ENCODE data around the gene ARFGAP2.

Gene ARFGAP2

DNA sequence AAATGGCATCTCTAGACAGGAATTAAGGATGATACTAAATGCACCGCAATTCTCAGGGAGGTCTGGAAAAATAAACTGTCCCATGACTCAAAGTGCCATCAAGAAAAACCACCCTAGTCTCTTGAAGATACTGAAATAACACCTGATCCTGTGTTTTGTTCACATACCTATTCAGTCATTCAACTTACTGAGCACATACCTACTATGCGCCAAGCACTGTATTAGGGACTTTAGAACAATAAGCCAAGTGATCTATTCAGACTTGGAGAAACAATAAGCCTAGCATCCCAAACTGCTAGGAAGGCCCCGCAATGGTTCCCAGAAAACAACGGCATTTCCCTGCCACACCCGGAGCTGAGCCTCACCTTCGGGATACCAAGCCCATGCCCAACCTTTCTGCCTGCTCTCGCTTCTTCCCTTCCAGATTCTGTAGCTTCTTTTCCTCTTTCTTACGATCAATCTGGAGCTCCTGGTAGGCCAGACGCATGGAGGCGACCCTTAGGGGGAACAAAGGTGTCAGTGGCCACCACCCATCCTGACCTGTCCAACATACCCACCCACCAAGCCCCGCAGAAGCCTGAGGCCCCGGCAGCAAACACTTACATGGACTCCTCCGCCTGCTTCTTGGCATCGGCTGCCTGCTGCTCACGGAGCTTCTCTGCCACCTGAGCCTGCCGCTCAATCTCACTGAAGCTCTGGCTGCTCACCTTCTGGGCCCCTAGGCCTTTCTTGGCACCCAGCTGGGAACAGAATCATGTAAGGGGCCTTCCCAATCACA is 5.4 kb downstream of the ARFGAP2 start:
- DNase-seq (ENCODE audit: low spot score) = no peak

DNA sequence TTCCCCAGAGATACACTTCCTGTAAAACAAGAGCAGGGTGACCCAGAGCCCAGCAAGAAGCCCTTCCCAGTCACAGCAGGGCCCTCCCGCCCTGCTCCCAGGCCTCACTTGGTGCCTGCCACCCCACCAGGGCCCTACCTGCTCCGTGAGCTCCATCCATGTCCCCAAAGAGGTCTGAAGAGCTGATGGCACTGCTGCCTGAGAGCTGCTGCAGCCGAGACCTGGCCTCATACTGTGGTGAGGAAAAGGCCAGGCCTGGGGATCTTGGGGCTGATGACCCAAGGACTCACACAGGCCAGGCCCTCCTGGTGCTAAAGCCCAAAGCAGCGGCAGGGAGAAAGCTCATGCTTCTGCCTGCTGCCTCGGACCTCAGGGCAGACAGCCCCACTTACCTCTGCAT is 10.3 kb downstream of the ARFGAP2 start:
- DNase-seq (ENCODE audit: low spot score) = no peak

DNA sequence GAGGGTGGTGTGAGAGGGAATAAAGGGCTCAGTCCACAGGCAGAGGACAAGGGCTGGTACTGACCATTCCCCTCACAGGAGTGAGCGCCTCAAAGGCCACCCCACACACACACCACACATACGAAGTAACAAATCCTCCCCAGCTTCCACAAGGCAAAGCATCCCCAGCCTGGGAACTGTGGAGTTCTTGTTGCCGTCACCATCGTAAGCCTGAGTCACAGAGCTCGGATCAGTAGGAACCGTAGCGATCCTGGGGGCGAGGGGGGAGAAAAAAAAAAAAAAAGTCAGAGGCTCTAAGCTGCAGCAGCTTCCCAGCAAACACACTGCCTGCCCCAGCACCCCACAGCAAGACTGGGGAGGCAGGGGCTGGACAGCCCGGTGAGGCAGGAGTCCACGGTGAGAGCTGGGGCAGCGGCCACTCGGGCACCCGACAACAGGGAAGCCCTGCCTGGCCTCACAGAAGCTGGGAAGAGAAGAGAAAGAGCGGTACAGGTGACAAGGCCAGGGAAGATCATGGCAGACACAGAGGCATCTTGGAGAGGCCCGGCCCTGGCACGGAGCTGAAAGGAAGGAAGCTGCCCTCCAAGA is 11.3 kb downstream of the ARFGAP2 start:
- no peak for DNase-seq (ENCODE audit: low spot score)

DNA sequence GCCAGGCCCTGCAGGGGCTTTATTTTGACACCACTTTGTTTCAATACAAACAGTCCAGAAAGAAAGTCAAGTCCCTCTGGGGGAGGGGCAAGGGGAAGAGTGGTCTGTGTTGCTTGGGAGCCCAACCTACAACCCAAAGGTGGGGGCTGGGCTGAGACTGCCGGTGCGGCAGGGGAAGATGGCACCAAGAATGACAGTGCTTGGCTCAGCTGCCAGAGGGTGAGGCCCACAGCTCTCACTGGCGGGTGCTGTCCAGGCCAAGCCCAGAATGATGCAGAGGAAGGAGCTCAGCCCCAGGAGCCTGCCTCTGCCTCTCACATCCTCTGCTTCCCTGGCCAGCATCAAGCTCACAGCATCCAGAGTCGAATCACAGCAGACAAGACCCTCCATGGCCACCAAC is 12.4 kb downstream of the ARFGAP2 start:
- DNase-seq (ENCODE audit: low spot score) = no peak

DNA sequence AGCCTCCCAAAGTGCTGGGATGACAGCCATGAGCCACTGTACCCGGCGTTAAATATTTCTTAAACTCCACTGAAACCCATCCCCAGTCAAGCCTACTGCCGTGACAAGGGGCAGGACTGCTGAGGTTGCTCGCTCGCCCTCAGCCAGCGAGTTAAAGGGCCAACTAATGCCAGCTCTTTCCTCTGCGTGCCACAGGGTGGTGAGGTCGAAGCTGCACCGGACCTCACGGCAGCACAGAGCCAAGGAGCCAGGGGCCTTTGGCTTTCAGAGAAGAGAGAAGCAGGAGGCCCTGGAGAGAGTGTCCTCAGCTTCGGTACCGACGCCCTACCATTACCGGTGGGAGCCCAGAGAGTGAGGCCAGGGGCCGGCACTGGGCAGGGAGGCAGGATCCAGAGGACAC is 12.8 kb downstream of the ARFGAP2 start:
- DNase-seq (ENCODE audit: low spot score) = no peak

DNA sequence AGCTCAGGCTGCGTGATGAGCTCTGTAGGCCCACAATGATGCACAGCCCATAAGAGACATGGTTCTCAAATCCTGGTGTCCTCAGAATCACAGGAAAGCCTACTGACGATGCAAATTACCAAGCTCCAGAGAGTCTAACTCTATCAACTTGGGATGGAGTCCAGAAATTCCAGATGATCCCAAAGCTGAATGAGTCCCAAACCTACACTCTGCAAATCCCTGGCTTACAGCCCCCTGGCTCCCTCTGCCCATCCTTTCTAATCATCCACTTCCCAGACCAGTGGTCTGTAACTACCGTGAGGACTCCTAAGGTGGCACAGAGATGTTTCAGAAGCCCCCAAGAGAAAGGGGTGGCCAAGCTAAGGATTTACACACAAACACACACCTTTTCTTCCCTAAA is 13.5 kb downstream of the ARFGAP2 start:
- no peak for DNase-seq (ENCODE audit: low spot score)

DNA sequence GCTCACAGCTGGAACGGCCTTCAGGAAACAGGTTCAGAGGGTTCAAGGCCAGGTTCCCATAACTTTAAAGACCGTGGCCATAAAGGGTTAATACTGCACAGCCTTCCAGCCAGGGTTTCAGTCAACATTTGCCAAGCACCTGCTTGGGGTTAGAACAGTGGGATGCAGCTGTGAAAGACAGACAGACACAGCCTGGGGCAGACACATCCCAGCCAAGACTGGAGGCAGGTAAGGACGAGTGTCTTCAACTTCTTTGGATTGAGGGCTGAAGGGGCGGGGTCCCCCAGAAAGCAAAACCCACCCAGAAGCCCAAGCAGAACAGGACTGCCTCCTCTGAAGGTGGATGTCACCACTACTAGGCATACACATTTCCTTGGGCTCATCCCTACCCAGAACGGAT is 14.3 kb downstream of the ARFGAP2 start:
- DNase-seq (ENCODE audit: low spot score) = no peak

DNA sequence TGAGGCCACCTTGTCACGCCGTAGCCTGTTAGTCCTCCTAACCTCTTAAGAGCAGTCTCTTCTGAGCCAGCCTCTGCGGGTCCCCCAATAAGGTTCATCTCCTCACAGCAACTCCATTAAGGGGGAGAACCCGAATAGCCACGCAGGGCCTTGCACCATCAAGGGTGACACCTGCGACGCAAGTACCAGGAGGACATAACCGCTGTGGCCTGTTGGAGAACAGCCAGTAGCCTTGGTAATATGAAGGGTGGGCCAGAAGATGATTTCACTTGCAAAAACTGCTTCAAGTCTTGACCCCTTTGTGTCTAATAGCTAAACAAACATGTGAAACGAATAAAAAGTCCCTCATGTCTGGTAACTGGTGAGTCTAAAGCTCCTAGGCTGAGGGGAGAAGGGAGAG is 14.8 kb downstream of the ARFGAP2 start:
- DNase-seq (ENCODE audit: low spot score) = no peak

DNA sequence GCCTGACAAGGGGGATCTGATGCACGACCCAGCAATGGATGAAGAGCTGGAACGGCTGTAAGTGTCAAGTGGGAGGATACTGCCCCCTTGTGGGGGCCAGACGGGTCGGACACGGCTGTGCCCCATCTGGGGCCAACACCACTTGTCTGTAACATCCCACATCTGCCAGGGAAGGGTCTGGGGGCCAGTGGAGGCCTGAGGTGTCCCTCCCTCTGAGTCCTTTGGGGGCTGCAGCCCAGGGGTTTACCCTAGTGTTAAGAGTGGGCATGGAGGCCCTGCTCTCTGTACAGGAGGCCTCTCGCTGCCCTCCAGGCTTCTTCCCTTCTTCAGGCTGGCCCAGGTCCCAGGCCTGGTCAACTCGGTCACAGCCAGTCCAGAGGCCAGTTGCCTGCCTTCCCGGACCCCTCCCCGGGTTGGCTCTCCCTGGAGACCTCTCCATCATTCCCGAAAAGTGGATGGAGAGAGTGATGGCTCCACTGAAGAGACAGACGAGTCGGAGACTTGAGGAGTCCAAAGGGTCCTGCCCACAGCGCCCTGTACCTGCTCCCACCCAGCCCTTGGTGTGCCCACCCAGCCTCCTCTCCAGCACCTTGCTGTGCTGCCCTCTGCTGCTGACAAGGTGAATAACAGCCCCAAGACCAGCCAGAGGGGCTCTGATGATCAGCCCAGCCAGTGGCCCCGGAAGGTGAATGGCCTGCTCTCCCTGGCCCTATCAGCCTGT is 15.4 kb downstream of the ARFGAP2 start:
- DNase-seq (ENCODE audit: low spot score) = peak; percentile 46

DNA sequence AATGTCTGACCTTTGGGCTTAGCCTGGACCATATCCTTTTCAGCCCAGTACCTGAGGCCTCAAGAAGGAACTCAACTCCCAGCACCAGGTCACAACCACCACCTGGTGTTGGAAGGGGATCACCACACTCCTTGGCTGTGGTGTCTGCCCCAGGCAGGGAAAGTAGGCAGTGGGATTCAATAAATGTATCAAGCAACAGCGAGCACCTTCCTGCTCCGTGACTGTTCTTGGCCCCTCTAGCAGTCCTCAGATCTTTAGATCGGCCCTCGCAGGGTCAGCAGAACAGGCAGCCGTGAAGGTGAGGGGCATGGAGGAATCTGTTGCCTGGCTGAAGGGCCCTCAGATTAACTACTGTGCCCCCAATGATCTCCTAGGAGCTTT is 15.9 kb downstream of the ARFGAP2 start:
- no peak for DNase-seq (ENCODE audit: low spot score)

DNA sequence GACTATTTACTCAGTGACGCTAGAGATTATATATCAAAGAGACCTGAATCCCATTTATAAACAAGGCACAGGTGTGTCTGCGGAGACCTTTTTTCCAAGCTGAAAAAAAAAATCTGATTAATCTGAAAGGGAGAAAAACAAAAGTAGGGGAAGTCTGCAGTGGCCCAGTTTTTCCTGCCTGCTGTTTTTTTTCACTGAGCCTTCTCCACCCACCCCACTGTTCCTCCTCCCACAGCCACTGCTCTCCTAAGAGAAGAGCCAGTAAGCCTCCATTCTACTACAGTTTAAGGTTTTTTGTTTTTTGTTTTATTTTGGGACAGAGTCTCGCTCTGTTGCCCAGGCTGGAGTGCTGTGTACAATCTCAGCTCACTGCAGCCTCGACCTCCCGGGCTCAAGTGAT is 18.4 kb downstream of the ARFGAP2 start:
- no peak for DNase-seq (ENCODE audit: low spot score)

DNA sequence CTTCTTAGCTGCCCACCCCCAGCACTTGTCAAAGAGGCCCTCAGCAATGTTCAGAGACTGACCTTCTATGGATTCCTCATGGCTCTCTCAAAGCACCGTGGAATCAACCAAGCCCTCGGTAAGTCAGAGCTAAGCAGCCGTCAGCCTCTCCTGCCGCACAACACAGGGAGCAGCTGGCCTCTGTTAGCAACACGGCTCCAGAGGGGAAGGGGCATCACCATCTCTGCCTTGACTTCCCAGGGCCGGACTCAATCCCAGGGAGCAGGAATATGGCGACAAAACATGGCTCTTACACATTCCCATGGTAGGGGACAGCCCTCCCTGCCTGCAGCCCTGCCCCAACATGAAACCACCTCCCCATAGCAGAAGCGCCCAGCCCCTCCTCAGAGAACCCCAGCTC is 18.9 kb downstream of the ARFGAP2 start:
- DNase-seq (ENCODE audit: low spot score) = no peak

DNA sequence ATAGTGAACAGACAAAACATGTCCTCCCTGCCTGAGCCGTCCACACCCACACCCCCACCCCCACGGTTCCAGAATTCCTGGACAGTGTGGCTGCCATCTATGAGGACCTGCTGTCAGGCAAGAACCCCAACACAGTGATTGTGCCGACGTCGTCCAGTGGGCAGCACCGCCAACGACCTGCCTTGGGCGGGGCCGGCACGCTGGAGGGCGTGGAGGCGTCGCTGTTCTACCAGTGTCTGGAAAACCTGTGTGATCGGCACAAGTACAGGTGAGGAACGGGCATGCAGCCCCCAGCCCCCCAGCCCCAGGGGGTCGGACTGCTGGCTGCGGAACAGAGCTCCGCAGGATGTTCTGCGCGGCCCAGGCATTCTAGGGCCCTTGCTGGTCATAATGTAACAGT is 19.7 kb downstream of the ARFGAP2 start:
- DNase-seq (ENCODE audit: low spot score) = no peak

DNA sequence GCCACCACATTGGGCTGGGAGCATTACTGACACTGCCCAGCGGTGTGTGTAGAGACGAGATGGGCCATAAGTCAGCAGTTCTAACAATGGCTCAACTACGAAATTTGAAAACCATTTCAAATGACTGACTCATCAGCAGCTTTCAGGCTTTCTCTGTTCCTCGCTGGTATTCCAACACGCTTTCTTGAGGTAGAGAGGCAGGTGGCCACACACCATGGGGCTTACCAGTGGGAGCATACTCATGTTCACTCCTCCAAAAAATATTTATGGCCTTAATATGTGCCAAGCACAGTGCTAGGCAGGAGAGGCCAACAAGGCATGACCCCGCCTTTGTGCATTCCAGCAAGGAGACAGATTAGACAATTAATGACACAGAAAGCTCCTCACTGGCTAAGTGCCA is 20.3 kb downstream of the ARFGAP2 start:
- DNase-seq (ENCODE audit: low spot score) = no peak

DNA sequence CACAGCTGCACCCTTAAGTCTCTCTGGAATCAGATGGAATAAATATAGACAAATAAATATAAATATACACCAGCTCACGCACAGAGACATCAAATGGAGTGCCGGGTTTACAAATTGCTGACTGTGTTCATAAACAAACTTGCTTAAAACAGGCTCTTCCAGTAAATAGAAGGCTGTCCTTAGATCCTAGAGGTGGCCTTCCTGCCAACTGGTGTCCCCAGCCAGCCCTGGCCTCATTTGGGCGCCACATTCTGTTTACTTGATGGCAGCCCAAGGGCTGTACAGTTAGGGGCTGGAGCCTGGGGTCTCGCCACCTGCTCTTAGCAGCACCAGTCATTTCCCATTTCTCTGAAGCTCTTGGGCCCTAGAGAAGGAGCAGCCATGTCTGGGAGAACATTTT is 20.8 kb downstream of the ARFGAP2 start:
- DNase-seq (ENCODE audit: low spot score) = no peak

DNA sequence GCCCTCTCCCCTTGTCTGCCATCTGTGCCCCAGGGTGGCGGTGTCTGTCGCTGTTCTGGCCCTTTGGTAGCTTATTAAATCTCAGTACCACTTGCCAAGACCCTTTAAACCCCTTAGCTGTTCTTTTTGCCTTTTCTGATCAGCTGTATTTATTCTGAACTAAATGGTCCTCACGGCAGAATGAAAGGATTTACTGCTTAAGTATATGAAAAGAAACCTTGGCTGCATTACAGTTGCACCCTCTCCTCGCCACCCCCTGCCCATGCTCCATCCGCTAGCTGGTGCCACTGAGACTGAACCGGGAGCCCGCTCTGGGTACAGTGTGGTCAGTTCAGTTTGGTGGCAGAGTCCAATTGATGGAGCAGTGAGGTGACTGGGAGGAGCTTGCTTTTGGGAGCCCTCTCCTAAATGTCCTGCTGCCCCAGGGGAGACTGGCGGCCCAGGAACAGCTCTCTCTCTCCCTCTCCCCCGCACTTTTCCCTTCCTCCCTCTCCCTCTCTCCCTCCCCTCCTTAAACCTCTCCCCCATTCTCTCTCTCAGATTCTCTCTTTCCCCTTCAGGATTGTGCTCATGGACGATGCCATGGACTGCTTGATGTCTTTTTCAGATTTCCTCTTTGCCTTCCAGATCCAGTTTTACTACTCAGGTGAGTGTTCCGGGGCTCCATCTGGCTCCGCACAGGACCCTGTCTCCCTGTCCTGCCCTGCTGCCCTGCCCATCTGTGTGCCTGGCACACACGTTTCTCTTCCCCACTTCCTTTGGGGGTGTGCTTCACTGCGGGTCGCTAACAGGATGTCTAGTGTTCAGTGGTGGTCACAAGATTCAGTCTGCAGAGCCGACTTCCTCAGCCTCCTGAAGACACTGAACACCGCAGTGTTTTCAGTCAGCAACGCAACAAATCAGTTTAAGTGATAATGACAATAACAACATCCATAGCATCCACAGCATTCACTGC is 21.8 kb downstream of the ARFGAP2 start:
- peak; percentile 20 for DNase-seq (ENCODE audit: low spot score)

DNA sequence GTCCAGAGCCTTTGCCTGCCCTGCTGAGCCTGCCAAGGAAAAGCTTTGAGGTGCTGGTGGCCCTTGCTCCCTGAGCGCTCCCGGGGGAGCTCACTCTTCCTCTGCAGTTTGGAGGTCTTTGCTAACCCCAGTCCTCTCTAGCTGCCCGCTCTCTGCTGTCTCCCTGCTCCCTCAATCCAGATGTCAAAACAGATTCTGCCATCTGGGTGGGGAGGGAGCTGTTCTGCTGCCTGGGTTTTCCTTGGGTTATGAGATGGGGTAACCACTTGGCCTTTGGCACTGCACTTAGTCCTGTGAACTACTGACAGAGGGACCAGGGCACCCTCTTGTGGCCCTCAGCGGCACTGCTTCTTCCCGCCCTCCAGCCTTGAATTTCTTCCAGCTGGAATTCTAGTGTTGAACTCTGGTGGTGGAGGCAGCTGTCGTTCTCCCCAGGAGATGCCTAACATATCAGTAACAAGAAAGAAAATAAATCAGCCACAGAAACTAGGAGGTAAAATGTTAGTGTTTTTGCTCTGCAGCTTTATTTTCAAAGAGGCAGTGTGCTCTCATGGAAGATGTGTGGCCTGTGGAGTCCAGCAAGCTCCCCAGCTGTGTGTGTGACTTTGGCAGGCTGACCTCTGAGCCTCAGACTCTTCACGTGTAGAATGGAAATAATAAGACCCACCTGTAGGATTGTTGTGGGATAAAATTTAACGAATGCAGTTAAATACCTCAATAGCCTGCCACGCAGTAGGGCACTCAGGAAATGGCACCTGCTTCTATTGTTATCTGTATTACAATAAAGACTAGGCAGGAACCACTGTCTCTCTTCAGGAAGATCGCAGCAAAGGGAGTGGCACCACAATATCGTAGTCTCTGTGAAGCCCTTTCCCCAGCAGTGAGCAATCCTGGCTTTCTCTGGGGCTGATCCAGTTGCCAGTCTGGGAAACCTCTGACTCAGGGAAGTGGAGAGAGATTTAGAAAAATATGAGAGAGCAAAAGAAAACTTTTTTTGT is 23.4 kb downstream of the ARFGAP2 start:
- DNase-seq (ENCODE audit: low spot score) = peak; percentile 40

DNA sequence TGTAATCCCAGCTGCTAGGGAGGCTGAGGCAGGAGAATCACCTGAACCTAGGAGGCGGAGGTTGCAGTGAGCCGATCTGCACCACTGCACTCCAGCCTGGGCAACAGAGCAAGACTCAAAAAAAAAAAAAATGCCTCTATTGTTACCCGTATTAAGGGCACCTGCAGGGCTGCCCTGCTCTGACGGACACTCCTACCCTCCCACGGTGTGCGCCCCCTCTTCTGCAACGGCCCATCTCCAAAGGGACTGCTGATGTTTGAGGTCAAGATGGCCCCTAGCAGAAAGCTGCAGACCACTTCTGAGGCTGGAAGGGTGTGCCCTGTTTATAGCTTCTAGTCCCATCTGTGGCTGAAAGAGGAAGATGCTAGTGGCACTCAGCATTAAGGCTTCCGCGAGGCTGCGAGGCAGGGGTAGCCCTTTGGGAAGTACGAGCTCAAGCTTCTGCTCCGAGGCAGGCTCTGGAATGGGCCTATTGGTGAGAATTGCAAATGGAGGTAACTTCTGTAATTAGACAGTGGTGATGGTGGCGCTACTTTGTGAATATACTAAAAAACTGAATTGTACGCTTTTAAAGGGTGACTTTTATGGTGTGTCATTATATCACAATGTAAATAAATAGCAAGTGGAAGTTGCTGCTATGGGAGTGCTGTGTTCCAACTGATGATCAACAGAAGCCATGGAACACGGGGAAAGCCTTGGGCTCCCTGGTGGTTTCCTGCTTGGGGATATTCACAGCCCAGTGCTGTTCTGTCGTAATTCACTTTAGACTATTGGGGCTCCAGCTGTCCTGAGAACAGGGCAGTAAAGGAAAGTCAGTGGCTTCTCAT is 24.3 kb downstream of the ARFGAP2 start:
- DNase-seq (ENCODE audit: low spot score) = no peak

DNA sequence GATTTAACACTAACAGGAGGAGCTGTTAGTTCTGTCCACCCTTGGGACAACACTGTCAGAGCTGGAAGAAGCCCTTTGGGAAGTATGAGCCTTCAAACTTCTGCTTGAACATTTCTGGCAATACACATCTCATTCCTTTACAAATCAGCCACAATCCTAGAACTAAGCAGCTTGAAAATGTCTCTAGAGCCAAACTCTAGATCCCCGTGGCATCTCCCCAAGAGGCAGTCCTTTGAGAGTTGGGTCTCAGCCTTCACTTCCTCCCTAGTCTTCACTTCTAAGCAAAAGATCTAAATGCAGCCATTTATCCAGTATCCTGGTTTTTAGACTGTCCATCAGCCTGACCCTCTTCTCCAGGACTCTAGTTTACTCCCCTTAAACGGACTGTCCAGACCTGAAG is 26.9 kb downstream of the ARFGAP2 start:
- DNase-seq (ENCODE audit: low spot score) = no peak

DNA sequence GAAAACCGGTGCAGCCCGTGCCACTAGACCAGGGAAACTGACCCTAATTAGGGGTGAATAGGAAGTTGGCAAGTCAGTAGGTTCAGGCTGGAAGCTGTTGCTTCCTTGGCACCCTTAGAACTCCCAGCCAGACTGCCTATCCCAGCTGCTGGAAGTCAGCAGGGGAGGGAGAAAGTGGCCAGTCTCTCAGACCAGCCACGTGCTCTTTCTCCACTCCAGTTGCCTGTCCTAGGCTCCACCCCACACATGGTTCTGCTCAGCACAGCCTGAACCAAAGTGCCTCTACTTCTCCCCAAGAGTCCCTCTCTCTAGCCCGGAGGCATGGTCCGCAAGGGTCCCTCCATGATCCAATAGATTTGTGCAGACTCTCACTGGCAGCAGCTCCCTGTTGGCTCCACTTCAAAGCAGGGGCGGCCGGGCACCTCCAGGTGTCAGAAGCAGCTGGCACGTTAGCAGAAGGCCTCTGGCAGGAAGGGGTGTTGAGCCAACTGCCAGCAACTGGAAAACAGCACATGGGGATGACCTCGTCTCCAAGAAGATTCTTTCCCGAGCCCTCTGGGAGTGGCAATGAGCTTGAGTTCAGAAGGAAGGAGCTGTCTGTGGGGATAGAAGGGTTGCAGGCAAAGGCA is 27.7 kb downstream of the ARFGAP2 start:
- no peak for DNase-seq (ENCODE audit: low spot score)

Measured in CD4-positive, alpha-beta T cell treated with Interleukin-15 for 4 hours (primary cell).